NCI-H2107 treated with DMSO at 0.1 percent for 48 hours (cell line): ENCODE results near the gene RANBP10.

Source experiments
- DNase-seq: peaks from one replicate; lab custom pipeline; 2025; ENCODE audit not compliant: unreplicated experiment; lab: John Stamatoyannopoulos, UW

Gene RANBP10

DNA sequence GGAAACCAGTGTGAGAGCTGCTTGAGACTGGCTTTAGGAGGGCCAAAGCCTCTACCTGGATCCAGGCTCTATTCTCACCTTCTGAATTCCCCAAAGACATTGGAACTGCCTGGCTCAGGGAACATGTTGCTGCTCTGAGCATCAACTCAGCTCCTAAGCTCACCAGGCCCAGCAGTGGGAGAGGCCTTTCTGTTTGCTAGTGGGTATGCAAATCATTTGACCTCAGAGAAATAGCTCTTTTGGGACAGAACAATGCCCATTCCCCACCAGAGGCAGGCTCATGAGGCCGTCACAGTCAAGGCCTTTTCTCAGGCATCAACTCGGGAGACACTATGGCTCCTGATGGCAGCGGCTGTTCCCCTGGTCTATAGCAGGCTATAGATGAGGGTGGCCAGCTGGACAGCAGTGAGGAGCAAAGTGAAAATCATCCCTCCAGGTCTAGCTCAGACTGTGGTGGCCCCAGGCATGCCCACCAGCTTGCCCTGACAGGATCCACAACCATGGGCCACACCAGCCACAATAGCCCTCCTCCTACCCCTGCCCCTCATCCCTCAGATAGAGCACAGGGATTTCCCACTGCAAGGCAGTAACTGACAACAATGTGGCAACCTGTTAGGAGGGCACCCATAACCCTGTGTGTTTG, 56.8 kb downstream of the RANBP10 start:
- no peak for DNase-seq

GRCh38 chr16:67748834-67749233, 57.5 kb downstream of the RANBP10 start:
- no peak for DNase-seq

DNA sequence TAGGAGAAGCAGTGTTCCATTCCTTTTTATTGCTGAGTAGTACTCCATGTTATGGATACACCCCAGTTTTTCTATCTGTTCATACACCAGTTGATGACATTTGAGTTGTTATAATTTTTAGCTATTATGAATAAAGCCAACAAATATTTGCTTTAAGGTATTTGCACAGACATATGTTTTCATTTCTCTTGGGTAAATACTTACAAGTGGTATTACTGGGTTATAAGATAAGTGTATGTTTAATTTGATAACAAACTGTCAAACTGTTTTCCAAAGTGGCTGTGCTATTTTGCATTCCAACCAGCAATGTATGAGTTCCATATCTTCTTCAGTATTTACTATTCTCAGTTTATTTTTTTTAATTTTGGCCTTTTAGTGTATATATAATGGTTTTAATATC, 59.5 kb downstream of the RANBP10 start:
- DNase-seq = no peak

GRCh38 chr16:67741118-67741517, 65.2 kb downstream of the RANBP10 start:
- no peak for DNase-seq

- no peak for DNase-seq
Observed at GRCh38 chr16:67740391-67740790, 66.0 kb downstream of the RANBP10 start.

GRCh38 chr16:67736858-67737257, 69.5 kb downstream of the RANBP10 start:
- no peak for DNase-seq

GRCh38 chr16:67734731-67735201, 71.6 kb downstream of the RANBP10 start:
- DNase-seq = no peak

GRCh38 chr16:67733734-67734470, 72.5 kb downstream of the RANBP10 start:
- no peak for DNase-seq

- no peak for DNase-seq
Observed at GRCh38 chr16:67731753-67732095, 74.6 kb downstream of the RANBP10 start.

DNA sequence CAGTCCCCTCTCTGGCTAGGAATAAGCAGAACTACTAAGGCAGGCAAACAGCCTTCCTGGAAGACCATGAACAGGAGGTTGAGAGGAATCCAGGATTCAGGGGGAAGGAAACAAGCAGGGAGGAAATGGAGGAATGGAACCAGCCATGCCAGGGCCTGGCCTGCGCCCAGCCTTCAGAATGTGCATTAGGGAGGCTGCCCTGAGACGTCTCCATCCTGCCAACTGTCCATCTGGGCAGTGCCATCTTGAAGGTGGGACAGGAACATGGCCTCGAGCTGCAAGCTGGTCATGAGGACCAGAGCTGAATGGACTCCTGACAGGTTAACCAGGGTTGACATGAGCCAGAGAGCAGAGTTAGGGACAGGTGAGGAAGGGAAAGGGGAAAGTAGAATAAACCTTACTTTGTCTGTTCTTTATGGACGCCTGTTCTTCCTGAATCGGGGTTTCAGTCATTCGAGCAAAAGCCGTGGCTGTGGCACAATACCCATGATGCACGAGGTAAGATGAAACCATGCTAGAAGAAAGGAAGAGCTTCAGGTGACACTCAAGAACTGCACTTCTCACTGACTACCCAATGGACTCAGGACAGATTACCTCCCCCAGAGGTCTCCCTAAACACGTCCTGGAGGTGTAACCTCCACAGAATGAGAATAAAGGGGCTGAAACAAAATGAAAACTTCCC, 75.1 kb downstream of the RANBP10 start:
- DNase-seq = peak; percentile 17

DNA sequence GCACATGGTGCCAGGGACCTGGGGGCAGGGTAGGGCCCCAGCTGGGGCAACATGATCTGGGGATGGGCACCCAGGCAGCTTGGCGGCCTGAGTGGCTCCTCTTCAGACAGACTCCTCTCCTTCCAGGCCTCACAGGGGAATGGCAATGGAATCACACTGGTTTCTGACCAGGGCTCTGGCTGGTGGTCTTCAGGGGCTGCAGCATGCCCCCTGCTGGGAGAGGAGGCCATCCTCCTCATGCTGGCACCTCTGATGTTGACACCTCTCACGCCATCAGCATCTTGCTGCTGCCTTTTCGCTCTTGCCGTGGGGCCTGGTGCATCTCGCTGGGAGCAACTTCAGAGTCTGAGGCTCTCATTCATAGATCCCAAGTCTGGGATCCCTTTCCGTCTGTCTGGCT, 76.0 kb downstream of the RANBP10 start:
- DNase-seq = no peak

- DNase-seq = no peak
Observed at GRCh38 chr16:67729636-67730248, 76.6 kb downstream of the RANBP10 start.

DNA sequence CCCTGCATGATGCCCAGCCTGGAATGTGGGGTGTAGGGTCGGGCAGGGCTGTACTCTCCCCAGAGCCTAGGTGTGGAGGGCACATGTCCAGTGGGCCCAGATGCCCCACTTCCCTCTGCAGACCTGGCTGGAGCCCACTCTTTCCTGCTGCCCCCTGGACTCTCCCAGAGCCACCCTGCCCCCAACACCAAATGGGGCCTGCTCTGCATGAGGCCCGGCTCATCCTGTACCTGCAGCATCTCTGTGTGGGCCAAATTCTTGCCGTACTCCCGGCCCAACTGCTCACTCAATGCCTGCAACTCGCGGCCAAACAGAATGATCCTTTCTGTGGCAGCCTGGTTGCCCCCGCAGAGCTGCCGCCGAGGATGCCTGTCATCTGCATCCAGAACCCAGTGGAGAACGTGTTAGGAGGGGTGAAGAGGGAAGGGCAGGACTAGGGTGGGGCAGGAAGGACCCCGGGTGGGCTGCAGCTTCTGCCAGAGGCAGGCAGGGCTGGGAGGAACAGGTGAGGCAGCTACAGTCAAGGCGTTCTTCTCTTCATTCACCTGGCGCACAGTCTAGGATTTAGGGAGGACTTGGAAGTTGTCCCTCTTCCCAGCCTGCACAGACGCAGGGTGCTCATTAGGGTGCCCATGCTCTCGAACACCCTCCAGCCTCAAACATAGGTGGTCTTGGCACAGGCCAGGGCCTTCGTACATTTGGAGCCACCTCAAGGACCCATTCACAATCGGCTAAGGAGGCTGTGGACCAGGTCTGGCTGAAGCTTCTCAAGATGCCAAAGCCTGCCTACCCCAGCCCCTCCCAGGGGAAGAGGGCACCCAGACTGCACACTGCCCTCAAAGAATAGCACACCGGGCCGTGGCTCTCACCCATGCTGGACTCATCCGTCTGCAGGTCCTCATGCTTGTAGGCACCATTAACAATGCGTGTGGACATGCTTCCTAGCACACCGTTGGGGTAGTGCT, 78.6 kb downstream of the RANBP10 start:
- no peak for DNase-seq

GRCh38 chr16:67726106-67727034, 80.0 kb downstream of the RANBP10 start:
- no peak for DNase-seq

DNA sequence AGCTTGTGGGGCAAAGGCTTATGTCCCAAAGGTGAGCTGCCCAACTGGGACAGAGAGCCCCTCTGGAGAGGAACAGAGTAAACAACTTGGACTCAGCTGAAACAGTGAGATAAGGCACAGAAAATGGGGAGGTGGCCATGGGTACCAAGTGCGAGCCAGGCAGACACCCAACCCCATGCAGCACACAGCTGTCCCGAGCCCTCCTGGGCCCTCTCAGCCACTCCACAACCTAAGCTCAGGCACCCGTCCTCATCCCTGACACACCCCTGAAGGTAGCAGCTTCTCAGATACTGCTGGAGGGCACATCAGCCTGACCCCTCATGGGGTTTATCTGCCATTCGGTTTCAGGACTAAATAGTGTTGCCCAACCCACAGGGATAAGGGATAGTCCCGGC, 82.5 kb downstream of the RANBP10 start:
- DNase-seq = no peak

- no peak for DNase-seq
Observed at GRCh38 chr16:67723151-67723910, 83.0 kb downstream of the RANBP10 start.

DNA sequence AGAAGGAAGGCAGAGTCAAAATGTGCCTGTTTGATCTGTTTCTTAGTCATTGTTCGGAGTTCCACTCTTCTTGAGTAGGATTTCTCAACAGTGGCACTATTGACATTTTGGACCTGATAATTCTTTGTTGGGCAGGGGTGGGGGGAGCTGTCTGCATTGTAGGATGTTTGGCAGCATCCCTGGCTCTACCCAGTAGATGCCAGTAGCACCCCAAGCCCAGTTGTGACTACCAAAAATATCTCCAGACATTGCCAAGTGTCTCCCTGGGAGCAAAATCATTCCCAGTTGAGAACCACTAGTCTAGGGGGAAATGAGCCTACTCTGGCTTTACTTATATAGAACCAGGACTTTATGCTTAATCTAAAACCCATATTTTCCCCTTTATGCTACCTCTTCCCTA, 86.1 kb downstream of the RANBP10 start:
- DNase-seq = no peak

DNA sequence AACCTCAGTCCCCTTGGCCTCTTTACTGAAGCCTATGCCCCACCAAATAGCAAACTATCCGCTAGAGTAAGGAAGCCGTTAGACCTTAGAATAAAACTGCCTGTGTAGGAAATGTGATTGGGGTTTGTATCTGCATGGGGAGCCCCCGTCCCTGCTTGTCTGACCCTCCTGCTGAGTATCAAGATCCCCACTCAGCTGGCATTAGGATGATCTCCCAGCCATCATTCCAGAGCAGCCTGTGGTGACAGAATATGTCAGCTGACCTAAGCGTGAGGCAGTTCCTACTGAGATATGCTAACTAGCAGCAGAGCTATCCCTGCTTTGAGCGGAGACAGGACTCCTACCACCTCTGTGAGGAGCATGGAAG, 86.6 kb downstream of the RANBP10 start:
- DNase-seq = peak; percentile 34
